HEK293 (cell line): ENCODE measurements around the gene ME2.
"Not testable (repeated sequence)": the region's sequence is repeated elsewhere in the genome, so short reads cannot be mapped to it uniquely, and the experiment has no call there.

Source experiments
- CTCF ChIA-PET: fragments of 350-600 bp; formaldehyde crosslinking; extraction: SDS; loops from one replicate; lab custom pipeline; 2021; ENCODE audit warnings: antibody characterized with exemption; lab: Yijun Ruan, JAX
- POLR2A ChIA-PET: fragments of 300-600 bp; formaldehyde crosslinking; extraction: SDS; loops from one replicate; lab custom pipeline; 2020; ENCODE audit warnings: antibody characterized with exemption, inconsistent platforms; lab: Yijun Ruan, JAX
- H3K27ac ChIP-seq: fragments of 200-500 bp; sonication (Bioruptor generic); 2 replicates; pipeline ENCODE4 v1.5.1; 2014; ENCODE audit warnings: low read depth, low read length, control low read depth, inconsistent platforms; ENCODE audit errors: extremely low read depth
- H3K36me3 ChIP-seq, 2 experiments: fragments of 200-500 bp in 1 of 2; sonication (Bioruptor generic) in 1 of 2; 1 replicate in 1 of 2; 2 replicates in 1 of 2; pipeline ENCODE4 v1.5.1; 2014 to 2017; ENCODE audit warnings: inconsistent platforms in 2 of 2, low read length in 2 of 2; ENCODE audit not compliant: control insufficient read depth in 2 of 2, insufficient read depth in 1 of 2
- H3K4me1 ChIP-seq: fragments of 200-500 bp; sonication (Bioruptor generic); 2 replicates; pipeline ENCODE4 v1.5.1; 2014; ENCODE audit warnings: mild to moderate bottlenecking, low read length, inconsistent platforms; ENCODE audit not compliant: control insufficient read depth, insufficient read depth
- H3K4me3 ChIP-seq: 2 replicates; pipeline ENCODE4 v1.5.1; 2011; ENCODE audit warnings: low read depth, mild to moderate bottlenecking, control low read depth, low read length, moderate library complexity
- H3K9me3 ChIP-seq: fragments of 200-500 bp; sonication (Bioruptor generic); 2 replicates; pipeline ENCODE4 v1.5.1; 2014; ENCODE audit warnings: low read depth, low read length, inconsistent platforms; ENCODE audit not compliant: control insufficient read depth, insufficient read depth
- SCRT2 ChIP-seq: fragments of 450-650 bp; formaldehyde crosslinking; IDR thresholded peaks from 2 replicates; pipeline ENCODE4 v1.5.1; 2016; ENCODE audit warnings: missing biosample characterization, missing genetic modification characterization
- ZNF146 ChIP-seq: fragments of 450-650 bp; formaldehyde crosslinking; IDR thresholded peaks from 2 replicates; pipeline ENCODE4 v1.5.1; 2016; ENCODE audit warnings: missing biosample characterization, missing genetic modification characterization
- ZNF580 ChIP-seq: fragments of 450-650 bp; formaldehyde crosslinking; IDR thresholded peaks from 2 replicates; pipeline ENCODE4 v1.5.1; 2016; ENCODE audit warnings: missing biosample characterization, missing genetic modification characterization

ME2 gene

GRCh38 chr18:51003174-51003573, 124.3 kb downstream of the ME2 start:
- CTCF ChIA-PET, H3K9me3 ChIP-seq, H3K36me3 ChIP-seq, POLR2A ChIA-PET, H3K27ac ChIP-seq, H3K4me1 ChIP-seq, H3K4me3 ChIP-seq: not testable (repeated sequence)
- TF ChIP-seq ZNF580 (peak; percentile 65; the same call in 1 of the 2 replicates), ZNF146 (peak; percentile 74), SCRT2 (tag by site-specific recombination) (0 out of 2 replicates have a peak, but pooled peaks have one; percentile 2)
